Common myeloid progenitor, CD34-positive (primary cell): Measurements from ENCODE around the gene SAC3D1. TPM values are rescaled to one million over a fixed set of nuclear protein-coding genes. Genes with fewer than 3 reads are reported as not detected.

Source experiments
- CTCF ChIA-PET: fragments of 350-600 bp; sonication (Branson Sonifier 250); formaldehyde crosslinking; loops from one replicate; lab custom pipeline; 2021; ENCODE audit warnings: antibody characterized with exemption; lab: Charles Lee
- POLR2A ChIA-PET: fragments of 350-600 bp; sonication (Branson Sonifier 250); formaldehyde crosslinking; loops from one replicate; lab custom pipeline; 2021; ENCODE audit warnings: antibody characterized with exemption; lab: Charles Lee
- DNase-seq, 3 donors: peaks; one replicate each; pipeline versions ENCODE4 v3.0.0 to v3.0.0-alpha.2; 2013
- H3K27ac ChIP-seq, 2 experiments: 1 replicate in 1 of 2; 2 replicates in 1 of 2; pipeline ENCODE4 v1.7.0; 2013; ENCODE audit warnings: inconsistent platforms in 2 of 2, low read length in 2 of 2, mild to moderate bottlenecking in 2 of 2, low read depth in 1 of 2, moderate library complexity in 1 of 2; ENCODE audit not compliant: severe bottlenecking in 2 of 2, insufficient read depth in 1 of 2, poor library complexity in 1 of 2
- H3K27me3 ChIP-seq, 5 experiments: replicated peaks in 2 of 5; 1 replicate in 3 of 5; 2 replicates in 2 of 5; pipeline versions ENCODE4 v1.6.1 to v1.7.0; 2013; ENCODE audit warnings: low read length in 4 of 5, mild to moderate bottlenecking in 2 of 5, moderate library complexity in 2 of 5, inconsistent platforms in 1 of 5; ENCODE audit not compliant: insufficient read depth in 5 of 5, control insufficient read depth in 4 of 5
- H3K36me3 ChIP-seq, 4 experiments: 1 replicate in 2 of 4; 2 replicates in 2 of 4; pipeline versions ENCODE4 v1.6.1 to v1.7.0; 2013; ENCODE audit warnings: low read length in 3 of 4, control low read depth in 1 of 4, mild to moderate bottlenecking in 1 of 4; ENCODE audit not compliant: control insufficient read depth in 4 of 4, insufficient read depth in 4 of 4
- H3K4me1 ChIP-seq, 4 experiments: 1 replicate in 3 of 4; 2 replicates in 1 of 4; pipeline versions ENCODE4 v1.6.1 to v1.7.1; 2013; ENCODE audit warnings: low read length in 3 of 4, mild to moderate bottlenecking in 3 of 4, control low read depth in 1 of 4, inconsistent platforms in 1 of 4, moderate library complexity in 1 of 4; ENCODE audit not compliant: control insufficient read depth in 4 of 4, insufficient read depth in 4 of 4; ENCODE audit errors: control extremely low read depth in 1 of 4
- H3K4me3 ChIP-seq, 7 experiments: 1 replicate in 4 of 7; 2 replicates in 3 of 7; pipeline versions ENCODE4 v1.5.1 to v1.7.0; 2013; ENCODE audit warnings: mild to moderate bottlenecking in 7 of 7, low read length in 6 of 7, moderate library complexity in 6 of 7, inconsistent platforms in 2 of 7, low read depth in 2 of 7, control low read depth in 1 of 7; ENCODE audit not compliant: insufficient read depth in 4 of 7, control insufficient read depth in 1 of 7; ENCODE audit errors: extremely low read depth in 1 of 7
- H3K9me3 ChIP-seq, 5 experiments: 1 replicate in 4 of 5; 2 replicates in 1 of 5; pipeline versions ENCODE4 v1.6.1 to v1.7.1; 2013; ENCODE audit warnings: low read length in 4 of 5, mild to moderate bottlenecking in 2 of 5, inconsistent platforms in 1 of 5, low read depth in 1 of 5, moderate library complexity in 1 of 5; ENCODE audit not compliant: control insufficient read depth in 4 of 5, insufficient read depth in 2 of 5; ENCODE audit errors: control extremely low read depth in 1 of 5
- WGBS: methylation state at CpG from one replicate; pipeline ENCODE4 v1.1.5; 2013; ENCODE audit not compliant: insufficient coverage; 5-methylcytosine and 5-hydroxymethylcytosine counted together
- polyA plus RNA-seq: library from polyadenylated mRNA; unstranded; fragments of 120-200 nt; gene quantifications from one replicate; pipeline ENCODE4 v1.2.1, GENCODE V29; 2013

Gene SAC3D1
- 6.0 TPM for polyA plus RNA-seq

DNA sequence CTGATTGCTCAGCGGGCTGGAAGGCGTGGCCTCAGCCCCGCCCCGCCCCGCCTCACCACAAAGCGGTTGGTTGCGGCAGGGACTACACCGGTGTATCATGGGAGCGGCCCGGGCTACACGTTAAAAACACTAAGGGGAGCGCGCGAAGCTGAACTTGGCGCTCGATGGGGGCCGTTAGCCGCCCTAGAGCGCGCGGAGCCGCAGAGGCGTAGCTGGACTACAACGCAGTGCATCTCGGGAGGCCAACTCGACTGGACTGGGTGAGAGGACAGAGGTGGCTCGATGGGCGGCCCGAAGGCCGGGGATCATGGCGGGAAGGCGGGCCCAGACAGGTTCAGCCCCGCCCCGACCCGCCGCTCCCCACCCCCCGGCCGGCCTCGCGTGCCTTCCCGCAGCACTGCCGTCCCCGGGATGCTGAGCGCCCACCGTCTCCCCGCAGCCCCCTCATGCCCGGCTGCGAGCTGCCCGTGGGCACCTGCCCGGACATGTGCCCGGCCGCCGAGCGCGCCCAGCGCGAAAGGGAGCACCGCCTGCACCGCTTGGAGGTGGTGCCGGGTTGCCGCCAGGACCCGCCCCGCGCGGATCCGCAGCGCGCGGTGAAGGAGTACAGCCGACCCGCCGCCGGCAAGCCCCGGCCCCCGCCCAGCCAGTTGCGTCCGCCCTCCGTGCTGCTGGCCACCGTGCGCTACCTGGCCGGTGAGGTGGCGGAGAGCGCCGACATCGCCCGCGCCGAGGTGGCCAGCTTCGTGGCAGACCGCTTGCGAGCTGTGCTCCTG is at the start of gene SAC3D1:
SAC3D1 (plus strand) TSS at position 364 of the 776 bp plus-strand sequence; CDS start at position 447, 83 bp downstream.
- POLR2A ChIA-PET, result no interaction called here

DNA sequence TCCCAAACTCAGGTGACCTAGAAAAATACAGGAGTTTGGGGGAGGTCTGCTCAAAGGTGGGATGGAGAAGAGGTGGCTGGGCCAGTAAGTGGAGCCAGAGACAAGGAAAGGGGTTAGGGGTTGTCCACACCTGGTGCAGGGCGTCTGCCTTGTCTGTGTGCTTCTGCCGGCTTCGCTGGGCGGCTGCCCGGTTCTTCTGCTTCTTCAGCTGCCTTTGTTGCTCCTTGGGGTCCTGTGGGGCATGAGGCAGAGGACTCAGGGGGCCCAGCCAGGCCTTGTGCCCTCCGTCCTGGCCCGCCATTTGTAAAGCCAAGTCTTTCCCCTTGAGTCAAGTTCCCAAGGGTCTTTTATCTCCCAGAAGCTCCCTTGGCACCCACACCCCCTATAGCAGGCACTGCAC is 46.7 kb upstream of the SAC3D1 start:
- DNase-seq, result no peak
- Histone ChIP-seq H3K27me3 (peaks cover 0 to 5% (median 0%) of the 10 kb centered on the region in 5 experiments), H3K27ac (no peak overlapping the region), H3K4me1 (peaks cover 0 to 25% (median 21%) of the 10 kb centered on the region in 4 experiments), H3K9me3 (no peaks in the 10 kb centered on the region), H3K4me3 (no peak overlapping the region), H3K36me3 (no peaks in the 10 kb centered on the region)
- ChIA-PET CTCF (interaction anchor here (0.7 to 7.0 kb wide), 4 partner anchors 11 to 146 kb away, joined by 3 to 41 read pairs (median 16); partner anchors contain the start of gene ARL2), POLR2A (no interaction called here)
- 87% methylated on average over 5 of the region's 7 CpGs for WGBS

More for the DNA sequence above, at the start of gene SAC3D1:
- CTCF ChIA-PET, result interaction anchor here (0.7 to 2.9 kb wide), 8 partner anchors 10 to 71 kb away, joined by 3 to 13 read pairs (median 4); partner anchors contain the start of genes ARL2, NAALADL1, SNX15 and TM7SF2
- H3K36me3 ChIP-seq, result peaks cover 8 to 41% (median 30%) of the 10 kb centered on the region in 4 experiments
- H3K27me3 ChIP-seq, result no peaks in the 10 kb centered on the region
- peak; percentile 93 to 97 (median 96) for DNase-seq
- H3K4me1 ChIP-seq, result peaks cover 2 to 39% (median 27%) of the 10 kb centered on the region in 4 experiments
- H3K4me3 ChIP-seq, result peak within 1 kb of the TSS; percentile 59 to 85 (median 76)
- H3K27ac ChIP-seq, result peak within 1 kb of the TSS in 1 of 2 experiments; percentile 75
- no peaks in the 10 kb centered on the region for H3K9me3 ChIP-seq
- WGBS, result under 1% methylated on average over 87 of the region's 91 CpGs

DNA sequence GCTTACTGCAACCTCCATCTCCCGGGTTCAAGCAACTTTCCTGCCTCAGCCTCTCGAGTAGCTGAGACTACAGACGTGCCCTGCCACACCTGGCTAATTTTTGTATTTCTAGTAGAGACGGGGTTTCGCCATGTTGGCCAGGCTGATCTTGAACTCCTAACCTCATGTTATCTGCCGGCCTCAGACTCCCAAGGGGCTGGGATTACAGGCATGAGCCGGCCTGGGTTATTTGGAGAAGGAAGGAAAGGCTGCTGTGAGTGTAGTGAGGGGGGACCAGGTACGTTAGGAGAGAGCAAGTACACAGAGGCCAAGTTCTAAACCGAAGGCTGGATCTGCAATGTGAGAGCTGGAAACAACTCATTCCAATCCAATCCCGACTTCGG is 44.7 kb upstream of the SAC3D1 start:
- H3K27ac ChIP-seq, result peak overlapping the region in 1 of 2 experiments; percentile 2
- no peaks in the 10 kb centered on the region for H3K36me3 ChIP-seq
- 41% methylated on average over 8 of the region's 11 CpGs for WGBS
- H3K27me3 ChIP-seq, result peaks cover 0 to 5% (median 0%) of the 10 kb centered on the region in 5 experiments
- ChIA-PET POLR2A (no interaction called here), CTCF (interaction anchor here (0.9 to 7.0 kb wide), 22 partner anchors 9 to 203 kb away, joined by 3 to 41 read pairs (median 4); partner anchors contain the start of genes ARL2, ATG2A, CDC42BPG and PPP2R5B)
- DNase-seq, result no peak
- H3K4me3 ChIP-seq, result peak overlapping the region in 5 of 7 experiments; percentile 8 to 78 (median 64)
- H3K9me3 ChIP-seq, result no peaks in the 10 kb centered on the region
- H3K4me1 ChIP-seq, result peaks cover 0 to 14% (median 11%) of the 10 kb centered on the region in 4 experiments

DNA sequence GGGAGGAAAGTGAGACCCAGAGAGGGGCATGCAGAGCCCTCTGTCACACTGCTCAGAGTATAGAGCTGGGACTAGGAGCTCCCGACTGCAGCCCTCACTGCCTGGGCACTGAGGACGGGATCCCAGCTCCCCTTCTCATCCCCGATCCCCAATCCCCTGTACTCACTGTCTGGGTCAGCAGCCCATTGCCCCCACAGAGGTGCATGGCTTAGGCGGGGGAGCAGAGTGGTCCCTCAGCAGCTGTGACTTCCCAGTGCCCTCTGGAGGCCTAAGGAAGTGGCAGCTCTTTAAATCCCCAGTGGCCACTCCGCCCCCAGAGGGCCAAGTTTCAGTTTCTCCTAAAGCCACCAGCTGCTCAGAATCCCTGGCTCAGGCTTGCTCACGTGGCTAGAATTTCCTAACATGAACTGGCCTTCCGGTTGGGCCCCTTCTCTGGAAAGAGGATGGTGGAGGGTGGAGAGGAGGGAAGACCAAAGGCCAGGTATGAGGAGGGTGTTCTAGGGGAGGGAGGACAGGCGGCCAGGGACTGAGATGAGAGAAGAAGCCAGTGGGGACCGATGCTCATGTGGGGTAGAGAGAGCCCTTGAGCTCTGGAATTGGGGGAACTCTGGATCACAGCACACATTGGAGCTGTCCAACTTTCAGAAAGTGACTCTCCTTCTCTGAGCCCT is 44.2 kb upstream of the SAC3D1 start, which contains the start of gene BATF2:
BATF2 (minus strand) TSS at position 262 of the 671 bp plus-strand sequence; CDS start at position 205, 57 bp downstream.
- H3K36me3 ChIP-seq, result no peaks in the 10 kb centered on the region
- H3K27ac ChIP-seq, result peak within 1 kb of the TSS in 1 of 2 experiments; percentile 10
- H3K4me3 ChIP-seq, result peak within 1 kb of the TSS in 5 of 7 experiments; percentile 8 to 78 (median 64)
- H3K27me3 ChIP-seq, result peaks cover 0 to 5% (median 0%) of the 10 kb centered on the region in 5 experiments
- POLR2A ChIA-PET, result no interaction called here
- CTCF ChIA-PET, result interaction anchor here (0.7 to 7.0 kb wide), 27 partner anchors 8 to 203 kb away, joined by 3 to 41 read pairs (median 4); partner anchors contain the start of genes ARL2, ATG2A, CDC42BPG and PPP2R5B
- 10% methylated on average over 6 of the region's 9 CpGs for WGBS
- DNase-seq, result peak; percentile 56 to 72 (median 70)
- H3K9me3 ChIP-seq, result no peaks in the 10 kb centered on the region
- peaks cover 0 to 14% (median 11%) of the 10 kb centered on the region in 4 experiments for H3K4me1 ChIP-seq

DNA sequence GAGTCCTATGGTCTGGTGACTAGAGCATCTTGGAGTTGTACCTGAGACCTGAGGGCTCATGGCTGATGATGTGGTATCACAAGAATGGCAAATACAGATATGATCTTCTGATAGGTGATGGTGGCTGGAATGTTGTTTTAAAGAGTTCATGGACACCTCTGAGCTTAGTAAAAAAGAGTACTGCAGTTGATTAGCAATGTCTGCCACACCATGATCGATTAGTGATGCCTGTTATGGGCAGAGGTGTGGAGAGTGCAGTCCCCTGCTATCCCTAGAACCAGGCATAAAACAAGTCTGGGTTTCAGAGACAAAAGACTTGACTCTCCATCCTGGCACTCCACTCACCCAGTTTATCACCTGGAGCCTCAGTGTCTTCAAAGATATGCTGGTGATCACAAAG is 42.9 kb upstream of the SAC3D1 start:
- WGBS, result 100% methylated on average over 1 of the region's 1 CpG
- POLR2A ChIA-PET, result interaction anchor here (1.4 to 1.8 kb wide), 2 partner anchors 64 to 75 kb away, joined by 3 read pairs; no protein-coding TSS in a partner anchor

DNA sequence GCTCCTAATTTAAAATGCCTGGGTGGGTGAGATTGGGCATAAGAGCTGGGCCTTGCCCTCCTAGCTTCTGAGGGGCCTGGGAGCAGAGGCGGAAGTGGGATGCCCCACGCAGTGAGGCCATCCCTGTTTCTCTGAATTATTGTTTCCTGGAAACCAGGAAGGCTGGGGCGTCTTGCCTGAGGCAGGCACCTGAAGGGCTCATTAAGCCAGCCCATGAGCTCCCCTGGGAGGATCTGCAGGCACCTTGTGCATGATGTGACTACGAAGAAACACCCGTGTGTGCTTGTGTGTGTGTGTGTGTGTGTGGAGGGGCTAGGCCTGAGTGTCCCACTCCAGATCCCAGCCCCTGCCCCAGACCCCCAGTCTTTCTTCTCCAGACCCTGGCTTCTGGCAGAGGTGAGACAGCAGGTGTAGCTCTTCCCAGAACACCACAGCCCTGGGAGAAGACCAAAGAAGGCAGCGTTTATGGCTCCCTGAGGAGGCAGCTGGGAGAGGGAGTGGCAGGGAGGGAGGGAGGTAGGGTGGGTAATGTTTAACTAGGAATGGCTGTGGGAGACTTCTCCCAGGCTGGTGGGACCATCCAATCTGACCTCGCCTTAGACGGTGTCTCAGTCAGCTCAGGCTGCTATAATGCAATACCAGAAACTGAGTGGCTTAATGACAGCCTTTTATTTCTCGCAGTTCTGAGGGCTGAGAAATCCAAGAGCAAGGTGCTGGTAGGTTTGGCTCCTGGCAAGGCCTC is 42.1 kb upstream of the SAC3D1 start:
- no peak overlapping the region for H3K27ac ChIP-seq
- CTCF ChIA-PET, result interaction anchor here (0.8 to 7.0 kb wide), 5 partner anchors 9 to 150 kb away, joined by 3 to 41 read pairs (median 3); partner anchors contain the start of gene ARL2

More for the DNA sequence above, 42.9 kb upstream of the SAC3D1 start:
- Histone ChIP-seq H3K9me3 (no peaks in the 10 kb centered on the region), H3K27me3 (peaks cover 0 to 5% (median 0%) of the 10 kb centered on the region in 5 experiments), H3K27ac (no peak overlapping the region), H3K4me1 (peaks cover 0 to 14% (median 11%) of the 10 kb centered on the region in 4 experiments), H3K4me3 (no peak overlapping the region), H3K36me3 (no peaks in the 10 kb centered on the region)
- CTCF ChIA-PET, result interaction anchor here (1.0 to 7.0 kb wide), 8 partner anchors 16 to 149 kb away, joined by 3 to 41 read pairs (median 3); partner anchors contain the start of genes ARL2, ATG2A and ZNHIT2
- peak in 2 of 3 donors; percentile 15 to 30 for DNase-seq

More for the DNA sequence above, 42.1 kb upstream of the SAC3D1 start:
- Histone ChIP-seq H3K4me1 (peaks cover 0 to 14% (median 11%) of the 10 kb centered on the region in 4 experiments), H3K4me3 (no peak overlapping the region), H3K9me3 (no peaks in the 10 kb centered on the region), H3K36me3 (no peaks in the 10 kb centered on the region), H3K27me3 (peaks cover 0 to 2% (median 0%) of the 10 kb centered on the region in 5 experiments)
- POLR2A ChIA-PET, result interaction anchor here (1.4 to 1.8 kb wide), 2 partner anchors 65 to 75 kb away, joined by 3 read pairs; no protein-coding TSS in a partner anchor
- WGBS, result 75% methylated on average over 7 of the region's 9 CpGs
- no peak for DNase-seq
